ELR (cell line): Measurements from ENCODE around the gene CCDC171.
"Not testable (repeated sequence)": the region's sequence is repeated elsewhere in the genome, so short reads cannot be mapped to it uniquely, and the experiment has no call there.

Experiments
- DNase-seq: peaks from one replicate; pipeline ENCODE4 v3.0.0-alpha.2; 2015; ENCODE audit warnings: low read depth

Gene CCDC171

GRCh38 chr9:15697446-15697851 is 144.6 kb downstream of the CCDC171 start:
- DNase-seq: peak; percentile 89

- not testable (repeated sequence) for DNase-seq
Observed at GRCh38 chr9:15699876-15700559, 147.2 kb downstream of the CCDC171 start.

- no peak for DNase-seq
Observed at GRCh38 chr9:15707000-15707399, 154.2 kb downstream of the CCDC171 start.

- no peak for DNase-seq
Observed at GRCh38 chr9:15711531-15711930, 158.7 kb downstream of the CCDC171 start.

- DNase-seq: no peak
Observed at GRCh38 chr9:15711931-15712330, 159.1 kb downstream of the CCDC171 start.

GRCh38 chr9:15714746-15715145 is 161.9 kb downstream of the CCDC171 start:
- DNase-seq: no peak

- DNase-seq: no peak
Observed at GRCh38 chr9:15717290-15717967, 164.6 kb downstream of the CCDC171 start.

- DNase-seq: no peak
Observed at GRCh38 chr9:15718423-15718822, 165.6 kb downstream of the CCDC171 start.

- DNase-seq: no peak
Observed at GRCh38 chr9:15720861-15721260, 168.0 kb downstream of the CCDC171 start.

- no peak for DNase-seq
Observed at GRCh38 chr9:15722888-15723287, 170.0 kb downstream of the CCDC171 start.

- no peak for DNase-seq
Observed at GRCh38 chr9:15724016-15724415, 171.2 kb downstream of the CCDC171 start.

GRCh38 chr9:15724612-15725011 is 171.8 kb downstream of the CCDC171 start:
- no peak for DNase-seq

- no peak for DNase-seq
Observed at GRCh38 chr9:15725953-15726352, 173.1 kb downstream of the CCDC171 start.

GRCh38 chr9:15729507-15729906 is 176.7 kb downstream of the CCDC171 start:
- DNase-seq: no peak

GRCh38 chr9:15735083-15735857 is 182.4 kb downstream of the CCDC171 start:
- peak; percentile 90 for DNase-seq

GRCh38 chr9:15736569-15736968 is 183.7 kb downstream of the CCDC171 start:
- no peak for DNase-seq

- DNase-seq: peak; percentile 30
Observed at GRCh38 chr9:15738011-15738410, 185.2 kb downstream of the CCDC171 start.

- no peak for DNase-seq
Observed at GRCh38 chr9:15741015-15741414, 188.2 kb downstream of the CCDC171 start.

GRCh38 chr9:15743512-15743911 is 190.7 kb downstream of the CCDC171 start:
- no peak for DNase-seq

GRCh38 chr9:15744196-15744595 is 191.4 kb downstream of the CCDC171 start:
- DNase-seq: no peak

GRCh38 chr9:15746905-15747304 is 194.1 kb downstream of the CCDC171 start:
- no peak for DNase-seq

- no peak for DNase-seq
Observed at GRCh38 chr9:15755660-15756059, 202.8 kb downstream of the CCDC171 start.

- DNase-seq: no peak
Observed at GRCh38 chr9:15761551-15761950, 208.7 kb downstream of the CCDC171 start.
